Measurements from ENCODE around the gene SLCO3A1.

Gene SLCO3A1

GRCh38 chr15:92011611-92012367, 158.3 kb downstream of the SLCO3A1 start:
- DNase-seq = peak in 1 of 5 donors; percentile 6

- DNase-seq = peak in 1 of 5 donors; percentile 6
These were observed 158.8 kb downstream of the SLCO3A1 start for GRCh38 chr15:92012368-92012629.

GRCh38 chr15:92012881-92013280, 159.4 kb downstream of the SLCO3A1 start:
- DNase-seq = no peak

GRCh38 chr15:92014281-92015030, 160.9 kb downstream of the SLCO3A1 start:
- DNase-seq = no peak

- DNase-seq = no peak
These were observed 164.5 kb downstream of the SLCO3A1 start for GRCh38 chr15:92017882-92018534.

- DNase-seq = no peak
These were observed 165.2 kb downstream of the SLCO3A1 start for GRCh38 chr15:92018535-92019239.

GRCh38 chr15:92019706-92020105, 166.2 kb downstream of the SLCO3A1 start:
- DNase-seq = no peak

- no peak for DNase-seq
These were observed 166.7 kb downstream of the SLCO3A1 start for GRCh38 chr15:92020207-92020606.

- DNase-seq = no peak
These were observed 167.3 kb downstream of the SLCO3A1 start for GRCh38 chr15:92020804-92021203.

- DNase-seq = no peak
These were observed 168.3 kb downstream of the SLCO3A1 start for GRCh38 chr15:92021792-92022191.

GRCh38 chr15:92023965-92024364, 170.5 kb downstream of the SLCO3A1 start:
- no peak for DNase-seq

GRCh38 chr15:92025706-92026270, 172.3 kb downstream of the SLCO3A1 start:
- no peak for DNase-seq

GRCh38 chr15:92028389-92028724, 174.8 kb downstream of the SLCO3A1 start:
- DNase-seq = no peak

- no peak for DNase-seq
These were observed 176.3 kb downstream of the SLCO3A1 start for GRCh38 chr15:92029767-92030166.

- no peak for DNase-seq
These were observed 179.8 kb downstream of the SLCO3A1 start for GRCh38 chr15:92033314-92033713.

- DNase-seq = no peak
These were observed 180.2 kb downstream of the SLCO3A1 start for GRCh38 chr15:92033723-92034122.

GRCh38 chr15:92034227-92034626, 180.7 kb downstream of the SLCO3A1 start:
- no peak for DNase-seq

GRCh38 chr15:92035551-92035950, 182.0 kb downstream of the SLCO3A1 start:
- no peak for DNase-seq

- DNase-seq = no peak
These were observed 182.5 kb downstream of the SLCO3A1 start for GRCh38 chr15:92035961-92036360.

GRCh38 chr15:92037491-92037890, 184.0 kb downstream of the SLCO3A1 start:
- no peak for DNase-seq

GRCh38 chr15:92040350-92040749, 186.8 kb downstream of the SLCO3A1 start:
- no peak for DNase-seq

GRCh38 chr15:92041371-92041770, 187.9 kb downstream of the SLCO3A1 start:
- DNase-seq = no peak

GRCh38 chr15:92043283-92043682, 189.8 kb downstream of the SLCO3A1 start:
- DNase-seq = no peak

All from T-helper 1 cell (primary cell).